ENCODE data around the gene ECE1. TPM values are rescaled to one million over a fixed set of nuclear protein-coding genes. Genes with fewer than 3 reads are reported as not detected.

The ECE1 gene
- total RNA-seq, 5 donors from 2014 or later (not counting 1 experiment from before 2014, with no cell fraction given), result 81.0 to 94.5 (median 87.1) TPM

- Histone ChIP-seq H3K36me3 (ENCODE audit: control insufficient read depth in 2 of 2, extremely low read depth in 1 of 2, insufficient read depth in 1 of 2, low read length in 1 of 2) (peaks cover 9 to 29% of the 10 kb centered on the region in 2 donors), H3K4me1 (ENCODE audit: control insufficient read depth in 1 of 2, extremely low read depth in 1 of 2, insufficient read depth in 2 of 2, low read length in 2 of 2) (peaks cover 15 to 56% of the 10 kb centered on the region in 2 experiments), H3K27me3 (replicated peaks in 1 of 2; ENCODE audit: control insufficient read depth in 2 of 2, extremely low read depth in 1 of 2, insufficient read depth in 2 of 2, low read length in 1 of 2) (no peaks in the 10 kb centered on the region), H3K4me3 (ENCODE audit: control insufficient read depth in 1 of 2, extremely low read depth in 1 of 2, low read length in 1 of 2) (peak overlapping the region in 1 of 2 donors; percentile 1), H3K27ac (ENCODE audit: low read length) (peak overlapping the region; percentile 82), H3K9me3 (no peaks in the 10 kb centered on the region)
- DNase-seq, result no peak
- Mint-ChIP-seq H3K4me1 (peaks cover 52 to 66% (median 53%) of the 10 kb centered on the region in 3 donors), H3K9me3 (no peaks in the 10 kb centered on the region), H3K27me3 (no peaks in the 10 kb centered on the region), H3K4me3 (peak overlapping the region; percentile 37 to 83 (median 70)), H3K27ac (peak overlapping the region; percentile 98), H3K36me3 (peaks cover 34% of the 10 kb centered on the region)
- peak in 1 of 4 experiments; percentile 14 for ATAC-seq (replicated peaks in 1 of 4)
- WGBS (ENCODE audit: insufficient coverage), result no CpG with 5 or more reads among the region's 4 CpGs
- CTCF ChIA-PET, result interaction anchor here in 1 of 2 donors (1.4 to 1.5 kb wide), 2 partner anchors 10 to 58 kb away, joined by 4 to 8 read pairs; no protein-coding TSS in a partner anchor
- POLR2A ChIA-PET, result interaction anchor here in 1 of 2 donors (0.6 kb wide), 1 partner anchor 11 kb away, joined by 3 read pairs; no protein-coding TSS in a partner anchor
These were observed 9.8 kb downstream of the ECE1 start for GRCh38 chr1:21280482-21280881.

DNA sequence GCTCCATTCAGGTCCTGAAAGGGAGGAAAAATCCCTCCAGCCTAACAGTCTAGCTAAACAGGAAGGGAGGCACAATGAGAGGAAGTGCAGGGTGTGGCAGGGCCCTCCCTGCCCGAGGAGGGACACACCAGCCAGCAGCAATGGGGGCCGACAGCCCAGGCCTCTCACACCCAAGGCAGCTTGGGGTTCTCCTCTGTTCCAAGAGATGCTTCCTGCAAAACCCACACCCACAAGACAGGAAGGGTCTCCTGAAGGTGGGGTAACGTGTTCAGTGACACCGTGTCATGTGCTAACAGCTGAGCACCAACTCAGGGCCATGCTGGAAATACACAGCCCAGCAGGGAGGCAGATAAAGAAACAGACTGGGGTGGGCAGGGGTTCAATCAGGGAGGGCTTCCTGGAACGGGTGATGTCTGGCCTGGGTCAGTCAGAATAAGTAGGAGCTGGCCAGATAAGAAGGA is 10.2 kb downstream of the ECE1 start:
- ATAC-seq (replicated peaks in 1 of 4), result peak; percentile 67 to 91 (median 76)
- peak overlapping the region; percentile 82 for H3K27ac ChIP-seq (ENCODE audit: low read length)
- Mint-ChIP-seq H3K36me3 (peaks cover 35% of the 10 kb centered on the region), H3K27ac (peak overlapping the region; percentile 98), H3K4me1 (peaks cover 51 to 64% (median 52%) of the 10 kb centered on the region in 3 donors), H3K27me3 (no peaks in the 10 kb centered on the region), H3K9me3 (no peaks in the 10 kb centered on the region), H3K4me3 (peak overlapping the region; percentile 37 to 83 (median 70))
- POLR2A ChIA-PET, result interaction anchor here in 1 of 2 donors (0.6 kb wide), 1 partner anchor 11 kb away, joined by 3 read pairs; no protein-coding TSS in a partner anchor
- H3K36me3 ChIP-seq (ENCODE audit: control insufficient read depth in 2 of 2, extremely low read depth in 1 of 2, insufficient read depth in 1 of 2, low read length in 1 of 2), result peaks cover 9 to 29% of the 10 kb centered on the region in 2 donors
- no peaks in the 10 kb centered on the region for H3K9me3 ChIP-seq
- 13% methylated on average over 5 of the region's 5 CpGs for WGBS (ENCODE audit: insufficient coverage)
- peaks cover 15 to 56% of the 10 kb centered on the region in 2 experiments for H3K4me1 ChIP-seq (ENCODE audit: control insufficient read depth in 1 of 2, extremely low read depth in 1 of 2, insufficient read depth in 2 of 2, low read length in 2 of 2)
- H3K4me3 ChIP-seq (ENCODE audit: control insufficient read depth in 1 of 2, extremely low read depth in 1 of 2, low read length in 1 of 2), result peak overlapping the region in 1 of 2 donors; percentile 1
- peak in 4 of 35 experiments; percentile 12 to 39 (median 32) for DNase-seq
- H3K27me3 ChIP-seq (replicated peaks in 1 of 2; ENCODE audit: control insufficient read depth in 2 of 2, extremely low read depth in 1 of 2, insufficient read depth in 2 of 2, low read length in 1 of 2), result no peaks in the 10 kb centered on the region
- CTCF ChIA-PET, result interaction anchor here in 1 of 2 donors (0.8 to 1.5 kb wide), 3 partner anchors 9 to 88 kb away, joined by 3 to 8 read pairs (median 4); no protein-coding TSS in a partner anchor

GRCh38 chr1:21278860-21279845 is 11.1 kb downstream of the ECE1 start:
- Mint-ChIP-seq H3K4me3 (peak overlapping the region in 2 of 3 donors; percentile 70 to 83), H3K9me3 (no peaks in the 10 kb centered on the region), H3K36me3 (peaks cover 38% of the 10 kb centered on the region), H3K4me1 (peaks cover 52 to 65% (median 52%) of the 10 kb centered on the region in 3 donors), H3K27ac (peak overlapping the region; percentile 98), H3K27me3 (no peaks in the 10 kb centered on the region)
- Histone ChIP-seq H3K27ac (ENCODE audit: low read length) (peak overlapping the region; percentile 82), H3K27me3 (replicated peaks in 1 of 2; ENCODE audit: control insufficient read depth in 2 of 2, extremely low read depth in 1 of 2, insufficient read depth in 2 of 2, low read length in 1 of 2) (no peaks in the 10 kb centered on the region), H3K4me3 (ENCODE audit: control insufficient read depth in 1 of 2, extremely low read depth in 1 of 2, low read length in 1 of 2) (no peak overlapping the region), H3K4me1 (ENCODE audit: control insufficient read depth in 1 of 2, extremely low read depth in 1 of 2, insufficient read depth in 2 of 2, low read length in 2 of 2) (peaks cover 15 to 50% of the 10 kb centered on the region in 2 experiments), H3K36me3 (ENCODE audit: control insufficient read depth in 2 of 2, extremely low read depth in 1 of 2, insufficient read depth in 1 of 2, low read length in 1 of 2) (peaks cover 9 to 31% of the 10 kb centered on the region in 2 donors), H3K9me3 (no peaks in the 10 kb centered on the region)
- WGBS (ENCODE audit: insufficient coverage), result 68% methylated on average over 19 of the region's 28 CpGs
- ChIA-PET CTCF (interaction anchor here in 1 of 2 donors (0.8 to 1.5 kb wide), 3 partner anchors 9 to 89 kb away, joined by 3 to 8 read pairs (median 4); no protein-coding TSS in a partner anchor), POLR2A (interaction anchor here in 1 of 2 donors (0.7 kb wide), 1 partner anchor 15 kb away, joined by 4 read pairs; no protein-coding TSS in a partner anchor)
- DNase-seq, result peak in 4 of 35 experiments; percentile 5 to 31 (median 28)
- ATAC-seq (replicated peaks in 1 of 4), result peak in 2 of 4 experiments; percentile 14 to 23

GRCh38 chr1:21278208-21278859 is 11.9 kb downstream of the ECE1 start:
- 100% methylated on average over 4 of the region's 9 CpGs for WGBS (ENCODE audit: insufficient coverage)
- no peak for DNase-seq
- H3K36me3 Mint-ChIP-seq, result peaks cover 35% of the 10 kb centered on the region
- H3K4me3 Mint-ChIP-seq, result peak overlapping the region in 1 of 3 donors; percentile 83
- H3K4me1 Mint-ChIP-seq, result peaks cover 44 to 57% (median 45%) of the 10 kb centered on the region in 3 donors
- no peak overlapping the region for H3K27ac ChIP-seq (ENCODE audit: low read length)
- peaks cover 15 to 43% of the 10 kb centered on the region in 2 experiments for H3K4me1 ChIP-seq (ENCODE audit: control insufficient read depth in 1 of 2, extremely low read depth in 1 of 2, insufficient read depth in 2 of 2, low read length in 2 of 2)
- H3K9me3 Mint-ChIP-seq, result no peaks in the 10 kb centered on the region
- peaks cover 5 to 32% of the 10 kb centered on the region in 2 donors for H3K36me3 ChIP-seq (ENCODE audit: control insufficient read depth in 2 of 2, extremely low read depth in 1 of 2, insufficient read depth in 1 of 2, low read length in 1 of 2)
- ATAC-seq (replicated peaks in 1 of 4), result no peak
- no peaks in the 10 kb centered on the region for H3K27me3 Mint-ChIP-seq
- H3K9me3 ChIP-seq, result no peaks in the 10 kb centered on the region
- H3K27me3 ChIP-seq (replicated peaks in 1 of 2; ENCODE audit: control insufficient read depth in 2 of 2, extremely low read depth in 1 of 2, insufficient read depth in 2 of 2, low read length in 1 of 2), result no peaks in the 10 kb centered on the region
- ChIA-PET CTCF (interaction anchor here in 1 of 2 donors (1.0 kb wide), 1 partner anchor 8 kb away, joined by 3 read pairs; no protein-coding TSS in a partner anchor), POLR2A (no interaction called here)
- peak overlapping the region; percentile 98 for H3K27ac Mint-ChIP-seq
- no peak overlapping the region for H3K4me3 ChIP-seq (ENCODE audit: control insufficient read depth in 1 of 2, extremely low read depth in 1 of 2, low read length in 1 of 2)

DNA sequence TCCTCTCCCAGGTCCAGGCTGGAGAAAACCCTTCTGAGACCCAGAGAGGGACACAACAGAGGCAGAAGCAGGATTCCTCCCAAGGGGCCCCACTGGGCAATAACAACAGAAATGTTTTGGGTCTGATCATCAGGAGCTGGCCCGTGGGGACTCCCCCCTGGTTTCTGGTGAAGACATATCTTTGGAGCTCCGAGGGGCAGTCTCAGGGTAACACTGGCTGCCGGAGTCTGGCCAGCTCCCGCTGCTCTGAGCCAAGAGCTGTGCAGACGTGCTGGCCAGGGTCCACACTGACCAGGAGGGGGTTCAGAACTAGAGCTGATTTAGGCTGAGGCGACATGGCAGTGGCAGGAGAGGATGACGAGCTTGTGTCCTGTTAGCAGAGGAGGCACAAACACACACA is 13.1 kb downstream of the ECE1 start:
- H3K9me3 ChIP-seq, result no peaks in the 10 kb centered on the region
- no peaks in the 10 kb centered on the region for H3K27me3 ChIP-seq (replicated peaks in 1 of 2; ENCODE audit: control insufficient read depth in 2 of 2, extremely low read depth in 1 of 2, insufficient read depth in 2 of 2, low read length in 1 of 2)
- ChIA-PET CTCF (no interaction called here), POLR2A (no interaction called here)
- Mint-ChIP-seq H3K27ac (peak overlapping the region; percentile 35 to 82), H3K36me3 (peaks cover 39% of the 10 kb centered on the region), H3K4me3 (no peak overlapping the region), H3K9me3 (no peaks in the 10 kb centered on the region), H3K4me1 (peaks cover 41 to 55% (median 44%) of the 10 kb centered on the region in 3 donors), H3K27me3 (no peaks in the 10 kb centered on the region)
- 94% methylated on average over 4 of the region's 7 CpGs for WGBS (ENCODE audit: insufficient coverage)
- DNase-seq, result no peak
- H3K4me1 ChIP-seq (ENCODE audit: control insufficient read depth in 1 of 2, extremely low read depth in 1 of 2, insufficient read depth in 2 of 2, low read length in 2 of 2), result peaks cover 15 to 42% of the 10 kb centered on the region in 2 experiments
- peaks cover 5 to 40% of the 10 kb centered on the region in 2 donors for H3K36me3 ChIP-seq (ENCODE audit: control insufficient read depth in 2 of 2, extremely low read depth in 1 of 2, insufficient read depth in 1 of 2, low read length in 1 of 2)
- ATAC-seq (replicated peaks in 1 of 4), result no peak
- H3K4me3 ChIP-seq (ENCODE audit: control insufficient read depth in 1 of 2, extremely low read depth in 1 of 2, low read length in 1 of 2), result no peak overlapping the region
- no peak overlapping the region for H3K27ac ChIP-seq (ENCODE audit: low read length)

Data from T-cell (primary cell).